Stimulated activated CD4-positive, alpha-beta T cell treated with anti-CD3 and anti-CD28 coated beads, Interleukin-2, amount 100 ng/mL, for 24 hours (primary cell): ENCODE results near the gene POLR2F.
"Not testable (repeated sequence)": the region's sequence is repeated elsewhere in the genome, so short reads cannot be mapped to it uniquely, and the experiment has no call there.

ENCODE experiments used
- DNase-seq, 2 donors: peaks; one replicate each; pipeline ENCODE4 v3.0.0-alpha.2; 2020

The POLR2F gene

DNA sequence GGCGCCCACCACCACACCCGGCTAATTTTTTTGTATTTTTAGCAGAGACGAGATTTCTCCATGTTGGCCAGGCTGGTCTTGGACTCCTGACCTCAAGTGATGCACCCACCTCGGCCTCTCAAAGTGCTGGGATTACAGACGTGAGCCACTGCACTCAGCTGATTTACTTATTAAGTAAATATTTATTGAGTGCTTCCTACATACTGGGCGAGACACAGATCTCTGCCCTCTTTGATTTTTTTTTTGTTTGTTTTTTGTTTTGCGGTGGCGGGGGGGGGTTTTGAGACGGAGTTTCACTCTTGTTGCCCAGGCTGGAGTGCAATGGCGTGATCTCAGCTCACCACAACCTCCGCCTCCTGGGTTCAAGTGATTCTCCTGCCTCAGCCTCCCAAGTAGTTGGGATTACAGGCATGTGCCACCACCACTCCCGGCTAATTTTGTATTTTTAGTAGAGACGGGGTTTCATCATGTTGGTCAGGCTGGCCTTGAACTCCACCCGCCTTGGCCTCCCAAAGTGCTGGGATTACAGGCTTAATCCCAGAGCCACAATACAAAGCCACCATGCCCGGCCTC, 2.4 kb downstream of the POLR2F start:
- DNase-seq: not testable (repeated sequence)

DNA sequence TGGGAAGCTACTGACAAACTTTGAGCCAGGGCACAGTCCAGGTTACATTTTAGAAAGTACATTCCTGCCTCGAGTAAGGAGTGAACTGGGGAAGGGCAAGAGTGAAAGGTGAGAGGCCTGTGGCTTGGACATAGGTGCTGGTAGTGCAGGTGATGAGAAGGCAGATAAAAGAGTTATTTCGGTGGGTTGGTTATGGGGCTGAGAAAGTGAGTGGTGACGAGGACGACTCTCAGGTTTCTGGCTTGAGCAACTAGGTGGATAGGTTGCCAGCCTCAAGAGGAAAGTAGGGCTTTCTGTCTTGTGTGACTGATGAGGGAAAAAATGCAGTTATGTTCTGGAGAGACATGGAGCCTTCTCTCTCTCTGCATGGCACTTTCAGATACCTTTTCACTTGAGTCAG, 3.7 kb downstream of the POLR2F start:
- no peak for DNase-seq

- DNase-seq: no peak
Measured at GRCh38 chr22:37959231-37959825, 5.8 kb downstream of the POLR2F start.

GRCh38 chr22:37961062-37961461, 7.6 kb downstream of the POLR2F start:
- no peak for DNase-seq

DNA sequence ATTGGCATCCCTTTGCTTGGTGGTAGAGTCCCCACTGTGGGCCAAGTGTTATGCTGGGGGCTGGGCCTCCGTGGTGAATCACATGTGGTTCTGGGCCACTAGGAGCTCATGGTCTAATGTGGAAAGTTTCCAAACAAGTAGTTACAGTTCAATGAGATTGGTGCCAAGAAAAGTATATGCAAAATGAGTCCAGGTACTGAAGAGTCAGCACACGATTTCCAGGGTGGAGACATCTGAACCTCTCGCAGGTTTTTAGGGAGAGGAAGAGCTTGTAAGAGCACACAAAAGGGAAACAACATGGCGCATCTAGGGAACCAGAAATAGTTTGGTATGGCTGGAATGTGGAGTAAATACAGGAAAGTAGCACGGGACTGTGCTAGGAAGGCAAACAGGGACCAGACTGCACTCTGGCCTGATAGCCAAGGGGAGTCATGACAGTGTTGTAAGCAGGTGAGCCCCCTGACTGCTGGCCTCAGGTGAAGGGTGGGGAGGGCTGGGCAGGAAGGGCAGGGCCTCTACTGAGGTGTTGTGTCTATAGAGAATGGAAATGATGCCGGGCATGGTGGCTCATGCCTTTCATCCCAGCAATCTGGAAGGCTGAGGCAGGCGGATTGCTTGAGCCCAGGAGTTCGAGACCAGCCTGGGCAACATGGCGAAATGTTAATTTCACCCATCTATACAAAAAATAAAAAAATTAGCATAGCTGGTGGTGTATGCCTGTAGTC, 12.6 kb downstream of the POLR2F start:
- DNase-seq: no peak

DNA sequence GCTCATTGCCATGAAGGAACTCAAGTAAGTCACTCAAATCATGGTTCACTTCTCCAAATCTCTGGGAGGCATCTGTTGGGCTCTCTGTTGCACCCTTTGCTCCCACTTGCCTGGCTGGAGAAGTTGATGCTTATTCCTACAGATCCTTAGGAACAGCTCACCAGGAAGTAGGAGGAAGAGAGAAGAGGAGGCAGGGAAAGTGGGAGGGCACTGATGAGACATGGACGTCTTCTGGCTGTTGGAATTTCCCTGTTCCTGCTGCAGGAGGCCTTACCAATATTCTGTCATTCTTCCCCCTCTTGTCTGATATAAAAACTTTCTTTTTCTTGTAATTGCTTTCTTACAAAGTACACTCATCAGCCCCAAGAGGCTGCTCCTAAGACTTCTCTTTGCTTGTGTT, 13.6 kb downstream of the POLR2F start:
- no peak for DNase-seq

- no peak for DNase-seq
Measured at GRCh38 chr22:37967637-37968451, 14.3 kb downstream of the POLR2F start.

DNA sequence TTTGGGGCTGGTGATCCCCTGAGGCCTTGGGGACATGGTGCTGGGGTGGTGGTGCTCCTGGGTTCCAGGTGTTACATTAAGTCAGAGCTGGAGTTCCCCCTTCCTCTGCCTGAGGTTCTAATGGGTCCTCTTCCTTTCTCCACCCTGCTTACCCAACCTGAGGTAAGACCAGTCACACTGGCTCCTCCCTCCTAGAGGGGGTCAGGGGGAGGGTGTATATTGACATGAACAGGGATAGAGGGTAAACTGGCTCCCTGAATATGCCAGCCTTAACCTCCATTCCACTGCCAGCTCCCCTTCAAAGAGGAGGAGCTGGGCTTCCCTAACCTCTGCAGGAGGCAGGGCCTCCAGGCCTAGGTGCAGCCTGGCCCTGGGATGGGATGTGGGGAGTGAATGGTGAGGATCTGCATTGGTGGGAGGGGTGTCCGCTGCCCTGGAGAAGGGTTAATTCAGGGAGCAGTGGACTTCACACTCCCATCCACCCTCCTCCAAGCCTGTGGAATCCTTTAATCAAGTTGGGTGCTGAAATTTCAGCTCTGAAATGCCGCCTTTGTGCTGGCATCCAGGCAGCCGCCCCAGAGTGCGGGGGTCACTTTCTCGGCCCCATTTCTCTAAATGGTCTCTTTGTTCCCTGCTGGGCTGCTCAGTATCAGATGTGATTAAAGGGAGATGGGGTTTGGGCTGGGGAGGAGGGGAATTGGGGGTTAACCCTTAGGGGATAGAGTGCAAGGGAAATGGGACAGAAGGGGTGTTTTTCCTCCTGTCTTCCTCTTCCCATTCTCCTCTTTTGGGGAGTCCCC, 15.2 kb downstream of the POLR2F start:
- no peak for DNase-seq

DNA sequence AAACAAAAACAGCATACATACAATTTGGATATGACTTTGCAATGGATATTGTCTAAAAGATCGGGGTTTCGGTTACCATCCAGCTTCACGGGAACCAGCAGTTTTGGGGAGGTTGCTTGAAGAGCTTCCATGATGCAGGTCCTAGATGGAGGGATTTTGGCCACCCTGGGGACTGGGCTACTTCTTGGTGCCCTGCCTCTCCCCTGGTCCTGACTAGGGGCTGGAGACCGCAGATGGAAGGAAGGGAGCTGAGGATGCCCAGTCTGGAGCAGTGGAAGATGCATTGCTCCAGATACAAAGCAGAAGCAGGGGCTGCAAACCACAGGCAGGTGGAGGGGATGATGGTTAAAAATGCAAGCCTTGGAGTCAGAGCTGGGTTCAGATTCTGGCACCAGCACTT, 17.4 kb downstream of the POLR2F start:
- DNase-seq: no peak

GRCh38 chr22:37971475-37972434, 18.3 kb downstream of the POLR2F start:
- DNase-seq: no peak

- no peak for DNase-seq
Measured at GRCh38 chr22:37972527-37972926, 19.0 kb downstream of the POLR2F start.

- DNase-seq: no peak
Measured at GRCh38 chr22:37973271-37974170, 20.0 kb downstream of the POLR2F start.

GRCh38 chr22:37975153-37975552, 21.7 kb downstream of the POLR2F start:
- DNase-seq: no peak

GRCh38 chr22:37976022-37976421, 22.5 kb downstream of the POLR2F start:
- DNase-seq: not testable (repeated sequence)

GRCh38 chr22:37976547-37976946, 23.0 kb downstream of the POLR2F start:
- DNase-seq: no peak

DNA sequence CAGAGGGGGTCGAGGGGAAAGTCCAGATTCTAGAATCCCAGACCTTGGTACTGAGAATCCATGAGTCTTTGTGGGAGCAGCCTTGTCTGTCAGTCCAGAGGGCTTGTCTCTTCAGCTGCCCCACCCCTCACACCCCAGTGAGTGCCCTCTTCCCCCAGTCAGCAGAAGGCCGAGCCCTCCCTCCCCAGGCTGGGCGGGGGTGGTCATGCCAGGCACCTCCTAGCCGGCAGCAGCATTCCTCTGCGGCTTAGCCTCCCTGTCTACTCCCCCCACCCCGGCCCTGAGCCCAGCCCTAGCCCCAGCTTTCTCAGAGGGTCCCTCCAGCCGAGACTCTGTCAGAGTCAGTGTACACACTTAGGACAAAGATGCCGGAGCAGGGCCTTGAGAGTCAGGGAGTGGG, 26.3 kb downstream of the POLR2F start:
- DNase-seq: no peak

GRCh38 chr22:37981282-37982011, 27.9 kb downstream of the POLR2F start:
- DNase-seq: no peak

- no peak for DNase-seq
Measured at GRCh38 chr22:37982151-37982785, 28.8 kb downstream of the POLR2F start.
